Measurements from ENCODE around the gene CALN1.
"Not testable (repeated sequence)": the region's sequence is repeated elsewhere in the genome, so short reads cannot be mapped to it uniquely, and the experiment has no call there.

Gene CALN1

DNA sequence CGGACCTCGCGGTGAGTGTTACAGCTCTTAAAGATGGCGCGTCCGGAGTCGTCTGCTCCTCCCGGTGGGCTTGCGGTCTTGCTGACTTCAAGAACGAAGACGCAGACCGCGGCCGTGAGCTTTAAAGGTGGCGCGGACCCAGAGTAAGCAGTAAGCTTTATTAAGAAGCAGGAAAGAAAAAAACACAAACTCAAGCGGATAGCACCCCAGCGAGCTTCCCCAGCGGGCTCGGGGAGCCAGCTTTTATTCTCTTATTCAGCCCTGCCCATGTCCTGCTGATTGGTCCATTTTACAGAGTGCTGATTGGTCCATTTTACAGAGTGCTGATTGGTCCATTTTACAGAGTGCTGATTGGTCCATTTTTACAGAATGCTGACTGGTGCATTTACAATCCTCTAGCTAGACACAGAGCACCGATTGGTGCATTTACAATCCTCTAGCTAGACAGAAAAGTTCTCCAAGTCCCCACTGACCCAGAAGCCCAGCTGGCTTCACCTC, at the start of gene CALN1:
CALN1 (minus strand) TSS at position 218 of the 498 bp plus-strand sequence.
- not testable (repeated sequence) for DNase-seq (ENCODE audit: low spot score)

- no peak for DNase-seq (ENCODE audit: low spot score)
Observed at GRCh38 chr7:72453471-72453870, 41.3 kb upstream of the CALN1 start.

DNA sequence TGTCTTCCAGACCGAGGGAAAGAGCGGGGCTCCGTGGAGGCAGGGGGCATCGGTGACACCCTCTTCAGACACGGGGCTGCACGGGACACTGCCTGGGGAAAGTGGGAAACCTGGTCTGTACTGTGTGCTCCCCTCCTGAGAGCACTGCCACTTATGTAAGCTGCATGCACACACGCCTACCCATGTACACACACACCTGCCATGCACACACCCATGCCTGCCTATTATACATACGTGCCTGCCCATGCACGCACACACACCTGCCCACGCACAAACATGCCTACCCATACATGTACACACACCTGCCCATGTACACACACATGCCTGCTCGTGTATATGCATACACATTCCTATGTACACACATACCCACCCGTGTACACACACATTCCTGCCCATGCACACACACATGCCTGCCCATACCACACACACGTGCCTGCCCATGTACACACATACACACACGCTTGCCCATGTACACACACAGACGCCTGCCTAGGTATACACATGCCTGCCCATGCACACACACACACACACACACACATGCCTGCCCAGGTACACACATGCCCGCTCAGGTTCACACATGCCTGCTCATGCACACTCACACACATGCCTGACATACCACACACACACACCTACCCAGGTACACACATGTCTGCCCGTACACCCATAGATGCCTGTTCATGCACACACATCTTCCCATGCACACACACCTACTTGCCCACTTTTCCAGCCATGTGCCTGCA, 35.5 kb upstream of the CALN1 start:
- DNase-seq (ENCODE audit: low spot score): no peak

DNA sequence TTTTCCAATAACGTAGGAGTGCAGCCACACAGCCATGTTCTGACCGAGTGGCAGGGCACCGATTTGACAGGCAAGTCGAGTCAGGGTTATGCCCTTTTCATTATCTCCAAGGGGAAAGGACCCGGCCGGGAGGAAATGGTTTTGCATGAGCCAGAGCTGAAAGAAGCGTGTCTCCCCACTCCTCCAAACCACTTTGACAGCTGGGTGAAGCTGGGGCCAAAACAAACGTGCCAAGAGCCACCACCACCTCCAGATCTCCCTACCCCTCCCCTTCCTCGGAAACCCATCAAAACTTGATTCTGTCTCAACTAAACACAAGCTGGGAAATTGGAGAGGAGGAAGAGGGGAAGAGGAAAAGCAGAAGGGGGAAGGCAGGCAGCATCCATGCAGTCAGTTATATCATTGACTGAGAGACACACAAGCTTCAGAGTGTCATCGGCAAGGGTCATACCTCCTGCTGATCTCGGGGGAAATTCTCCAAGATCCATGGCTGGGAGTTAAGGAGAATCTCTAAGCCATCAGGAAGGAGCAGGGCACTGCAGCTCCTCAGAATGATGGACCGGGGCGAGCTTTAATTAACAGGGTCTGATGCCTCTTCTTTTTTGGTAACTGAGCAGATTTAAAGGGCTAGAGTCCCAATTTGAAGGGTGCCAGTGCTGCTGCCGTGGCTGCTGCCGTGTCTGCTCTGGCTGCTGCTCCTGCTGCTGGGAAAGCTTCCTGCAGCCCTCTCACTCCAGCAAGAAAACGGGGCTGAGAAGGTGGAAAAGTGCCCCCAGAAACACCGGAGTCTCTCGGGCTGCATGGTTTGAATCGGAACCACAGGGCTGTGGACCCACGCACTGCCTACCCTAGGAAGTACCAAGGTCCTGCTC, 34.7 kb upstream of the CALN1 start:
- no peak for DNase-seq (ENCODE audit: low spot score)

DNA sequence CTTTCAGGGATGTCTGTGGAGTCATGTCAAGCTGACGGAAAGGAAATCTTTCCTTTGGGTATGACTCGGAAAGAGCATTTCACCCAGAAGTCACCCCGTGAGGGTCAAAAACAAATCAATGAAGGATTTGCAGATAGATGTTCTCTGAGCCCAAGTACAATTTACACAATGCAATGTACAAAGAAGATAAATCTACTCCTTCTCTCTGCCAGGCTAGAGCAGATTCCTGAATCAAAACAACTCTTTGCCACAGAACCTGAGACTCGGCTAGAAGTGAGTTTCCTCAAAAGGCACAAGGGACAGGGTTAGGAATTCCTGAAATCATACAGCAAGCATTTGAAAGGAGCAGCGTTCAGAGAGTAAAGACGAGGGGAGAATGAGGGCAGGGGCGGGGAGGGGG, 34.0 kb upstream of the CALN1 start:
- no peak for DNase-seq (ENCODE audit: low spot score)

- DNase-seq (ENCODE audit: low spot score): no peak
Observed at GRCh38 chr7:72445580-72445979, 33.4 kb upstream of the CALN1 start.

- no peak for DNase-seq (ENCODE audit: low spot score)
Observed at GRCh38 chr7:72445075-72445474, 32.9 kb upstream of the CALN1 start.

- DNase-seq (ENCODE audit: low spot score): no peak
Observed at GRCh38 chr7:72444026-72444776, 32.1 kb upstream of the CALN1 start.

DNA sequence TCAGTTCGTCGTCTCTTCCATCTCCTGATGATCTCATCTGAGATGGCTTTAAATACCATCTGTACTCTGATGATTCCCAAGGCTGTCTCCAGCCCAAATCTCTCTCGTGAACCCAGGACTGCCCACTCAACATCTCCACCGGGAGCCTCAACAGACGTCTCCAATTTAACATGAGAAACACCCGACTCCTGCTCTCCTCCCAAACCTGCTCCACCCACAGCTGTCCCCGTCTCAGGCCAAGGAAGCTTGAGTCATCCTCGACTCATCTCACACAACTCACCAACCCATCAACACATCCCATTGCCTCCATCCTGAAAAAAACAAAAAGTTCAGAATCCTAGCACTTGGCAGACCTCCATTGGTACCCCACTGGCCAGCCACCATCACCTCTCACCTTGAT, 29.7 kb upstream of the CALN1 start:
- no peak for DNase-seq (ENCODE audit: low spot score)

GRCh38 chr7:72438491-72438890, 26.4 kb upstream of the CALN1 start:
- no peak for DNase-seq (ENCODE audit: low spot score)

DNA sequence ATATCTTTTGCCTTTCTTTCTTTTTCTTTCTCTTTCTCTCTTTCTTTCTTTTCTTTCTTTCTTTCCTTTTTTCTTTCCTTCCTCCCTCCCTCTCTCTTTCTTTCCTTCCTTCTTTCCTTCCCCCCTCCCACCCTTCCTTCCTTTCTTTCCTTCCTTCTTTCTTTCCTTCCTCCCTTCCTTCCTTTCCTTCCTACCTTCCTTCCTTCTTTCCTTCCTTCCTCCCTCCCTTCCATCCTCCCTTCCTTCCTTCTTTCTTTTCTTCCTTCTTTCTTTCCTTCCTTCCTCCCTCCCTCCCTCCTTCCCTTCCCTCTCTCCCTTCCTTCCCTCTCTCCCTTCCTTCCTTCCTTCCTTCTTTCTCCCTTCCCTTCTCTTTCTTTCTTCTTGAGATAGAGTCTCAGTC, 25.5 kb upstream of the CALN1 start:
- DNase-seq (ENCODE audit: low spot score): no peak

GRCh38 chr7:72437061-72437585, 25.0 kb upstream of the CALN1 start:
- DNase-seq (ENCODE audit: low spot score): no peak

DNA sequence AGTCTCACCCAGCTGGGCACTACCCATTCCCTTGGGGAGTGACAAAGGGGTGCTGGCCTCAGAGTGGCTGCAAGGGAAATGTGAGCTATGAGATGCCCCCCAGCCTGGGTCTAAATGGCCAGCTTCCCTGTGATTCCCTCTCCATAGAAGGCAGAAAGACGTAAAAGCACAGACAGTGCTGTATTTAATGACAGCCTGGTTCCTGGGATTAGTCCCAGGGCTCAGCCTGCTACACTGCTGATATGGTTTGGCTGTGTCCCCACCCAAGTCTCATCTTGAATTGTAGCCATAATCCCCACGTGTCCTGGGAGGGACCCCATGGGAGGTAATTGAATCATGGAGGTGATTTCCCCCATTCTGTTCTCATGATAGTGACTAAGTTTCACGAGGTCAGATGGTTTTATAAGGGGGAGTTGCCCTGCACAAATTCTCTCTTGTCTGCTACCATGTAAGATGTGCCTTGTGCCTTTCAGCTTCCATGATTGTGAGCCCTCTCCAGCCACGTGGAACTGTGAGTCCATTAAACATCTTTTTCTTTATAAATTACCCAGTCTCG, 23.9 kb upstream of the CALN1 start:
- DNase-seq (ENCODE audit: low spot score): no peak

GRCh38 chr7:72435366-72435765, 23.2 kb upstream of the CALN1 start:
- DNase-seq (ENCODE audit: low spot score): no peak

DNA sequence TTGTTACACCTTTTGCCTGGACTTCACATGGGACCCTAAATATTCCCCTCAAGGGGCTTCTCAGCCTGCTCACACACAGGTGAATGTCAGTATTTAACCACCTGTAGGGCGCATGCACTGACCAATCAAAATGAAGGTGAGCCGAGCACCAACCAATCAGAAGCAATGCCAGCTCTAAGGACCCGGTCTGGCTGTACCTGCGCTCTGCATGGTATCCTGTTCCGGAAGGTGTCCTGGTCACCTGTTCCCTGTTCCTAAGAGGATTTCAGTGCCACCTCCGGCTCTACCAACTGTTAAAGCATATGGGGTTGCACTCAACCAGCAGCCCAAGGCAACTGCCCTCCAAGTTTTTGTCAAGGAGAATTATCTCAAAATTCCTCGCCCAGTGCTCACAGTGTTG, 18.4 kb upstream of the CALN1 start:
- DNase-seq (ENCODE audit: low spot score): no peak

DNA sequence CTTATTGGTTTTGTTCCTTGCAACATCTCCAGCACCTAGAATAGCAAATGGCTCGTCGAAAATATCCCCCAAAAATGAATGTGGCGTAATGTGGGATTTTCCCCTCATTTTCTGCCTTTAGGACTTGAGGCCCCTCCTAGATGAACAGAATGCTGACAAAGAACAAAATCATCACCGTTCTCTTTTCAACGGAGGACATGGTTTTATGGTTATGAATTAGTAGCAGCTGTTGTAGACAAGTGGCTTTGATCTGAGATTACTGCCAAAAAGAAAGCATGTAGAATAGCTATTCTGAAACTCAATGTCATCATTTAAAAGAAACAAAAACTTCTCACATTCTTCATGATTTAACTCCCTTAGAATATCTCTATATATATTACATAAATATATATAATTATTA, 17.2 kb upstream of the CALN1 start:
- no peak for DNase-seq (ENCODE audit: low spot score)

DNA sequence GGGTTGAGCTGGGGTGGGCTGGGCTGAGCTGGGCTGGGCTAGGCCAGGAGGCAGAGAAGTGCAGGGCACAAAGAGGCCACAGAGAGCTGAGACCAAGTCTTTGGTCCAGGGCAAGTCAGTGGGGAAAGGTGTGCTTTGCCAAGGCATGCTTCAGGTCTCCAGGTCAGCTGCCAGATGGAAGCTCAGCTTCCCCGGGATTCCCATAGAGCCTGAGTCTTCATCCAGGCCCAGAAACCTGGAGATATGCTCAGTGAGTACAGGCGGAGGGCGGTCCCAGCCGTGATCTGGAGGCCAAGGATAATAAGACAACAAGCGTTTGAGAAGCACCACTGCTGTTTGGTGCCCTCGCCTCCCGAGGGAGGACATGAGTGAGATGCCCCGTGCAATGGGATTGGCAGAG, 4.7 kb upstream of the CALN1 start:
- DNase-seq (ENCODE audit: low spot score): no peak

DNA sequence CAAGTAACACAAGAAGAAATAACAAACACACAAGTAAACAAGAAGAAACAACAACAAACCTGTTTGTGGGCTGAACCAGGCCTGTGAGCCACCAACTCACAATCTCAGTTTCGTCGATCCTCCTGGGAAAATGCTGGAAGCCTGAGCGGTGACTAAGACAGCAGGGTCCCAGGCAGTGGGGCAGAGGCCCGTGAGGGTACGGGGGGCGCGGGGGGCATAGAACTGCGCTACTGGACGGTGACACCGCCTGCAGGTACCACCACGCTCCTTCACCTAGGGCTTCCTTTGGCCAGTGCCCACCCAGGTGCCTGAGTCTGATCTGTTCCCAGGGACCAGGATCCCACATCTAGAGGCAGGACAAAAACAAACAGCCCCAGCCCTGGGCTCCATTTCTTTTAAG, 3.4 kb upstream of the CALN1 start:
- DNase-seq (ENCODE audit: low spot score): no peak

GRCh38 chr7:72413886-72414285, 1.7 kb upstream of the CALN1 start:
- DNase-seq (ENCODE audit: low spot score): no peak

GRCh38 chr7:72413290-72413689, 1.2 kb upstream of the CALN1 start:
- no peak for DNase-seq (ENCODE audit: low spot score)

DNA sequence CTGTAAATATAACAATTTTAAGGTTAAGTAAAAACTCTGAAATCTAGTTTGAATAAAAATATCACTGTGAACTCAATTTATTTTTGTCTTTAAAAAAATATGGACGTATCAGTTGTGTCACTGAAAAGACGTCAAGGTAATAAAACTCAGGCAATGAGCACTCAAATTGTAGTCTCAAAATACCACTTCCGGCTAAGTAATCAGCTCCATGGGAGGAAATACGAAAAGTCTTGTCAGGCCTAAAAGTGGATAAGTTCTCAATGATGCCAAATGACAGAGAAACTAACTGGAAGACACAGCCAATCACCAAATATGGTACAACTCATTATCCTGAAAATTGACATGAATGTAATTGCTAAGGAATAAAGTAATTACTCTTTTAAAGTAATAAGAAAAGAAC, 719 bp downstream of the CALN1 start:
- DNase-seq (ENCODE audit: low spot score): no peak

DNA sequence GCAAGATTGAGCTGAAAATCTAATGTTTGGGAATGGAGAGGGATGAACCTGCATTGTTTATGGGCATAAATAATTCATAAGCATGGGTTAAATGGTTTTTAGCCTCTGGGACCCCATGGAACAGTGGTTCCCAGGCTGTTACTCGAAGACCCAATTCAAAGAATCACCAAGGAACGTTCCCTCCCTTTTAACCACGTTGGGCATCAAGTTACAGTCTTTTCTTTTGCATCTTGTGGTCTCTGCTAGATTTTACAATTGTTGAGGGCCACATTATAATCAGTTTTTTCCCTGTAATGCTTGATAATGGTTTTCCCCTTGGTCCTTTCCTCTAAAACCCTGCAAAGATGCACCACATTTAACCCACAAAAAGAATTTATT, 2.5 kb downstream of the CALN1 start:
- DNase-seq (ENCODE audit: low spot score): no peak
